Motor neuron (in vitro differentiated cells): ENCODE results near the gene COL15A1. TPM values are rescaled to one million over a fixed set of nuclear protein-coding genes. Genes with fewer than 3 reads are reported as not detected.

Experiments
- ATAC-seq, 8 experiments: fragments of 200-7000 bp; cut with Tn5 transposase; replicated peaks in 6 of 8; 2 replicates each; pipeline ENCODE4 v1.8.0; 2021; ENCODE audit warnings: mild to moderate bottlenecking in 8 of 8, moderate library complexity in 8 of 8
- H3K27ac ChIP-seq, 2 donors: fragments of 250-450 bp; sonication (Bioruptor Pico); 2 replicates each; pipeline ENCODE4 v1.9.0; 2021; ENCODE audit warnings: antibody characterized with exemption in 2 of 2, mild to moderate bottlenecking in 2 of 2, moderate library complexity in 1 of 2
- H3K4me1 ChIP-seq, 2 donors: fragments of 250-450 bp; sonication (Bioruptor Pico); replicated peaks in 1 of 2; 2 replicates each; pipeline ENCODE4 v1.6.1; 2021; ENCODE audit warnings: antibody characterized with exemption in 2 of 2, mild to moderate bottlenecking in 2 of 2, moderate library complexity in 1 of 2
- H3K4me3 ChIP-seq, 5 donors: fragments of 250-450 bp; sonication (Bioruptor Pico); 2 replicates each; pipeline ENCODE4 v1.9.0; 2021; ENCODE audit warnings: antibody characterized with exemption in 5 of 5, mild to moderate bottlenecking in 5 of 5, moderate library complexity in 4 of 5
- in situ Hi-C, 9 experiments: fragments of 400-800 bp; cut with MboI; loops; one replicate each; pipeline ENCODE4 v1.15.0; 2021; ENCODE audit warnings: low sequenced_read_pairs in 9 of 9, low pct_unique_long_range_greater_than_20kb in 2 of 9; ENCODE audit not compliant: unreplicated experiment in 9 of 9
- total RNA-seq, 8 experiments: library from RNA; unstranded; fragments of 300-600 nt; gene quantifications; 2 replicates each; pipeline versions ENCODE4 v1.2.3 to v1.2.4, GENCODE V29; 2022

Gene COL15A1
- total RNA-seq, 8 experiments from 2014 or later = 0.05 to 46.3 (median 0.35) TPM; not detected in 1

- Histone ChIP-seq H3K4me1 (peaks cover 3 to 4% of the 10 kb centered on the region in 2 donors), H3K4me3 (no peak overlapping the region), H3K27ac (no peak overlapping the region)
- ATAC-seq = no peak
- in situ Hi-C loops = loop anchor here in 1 of 9 experiments (25.0 kb wide), 1 partner anchor 283 kb away; no protein-coding TSS in a partner anchor
These were observed 176.4 kb downstream of the COL15A1 start for GRCh38 chr9:99119976-99120655.

Other genes starting within 250 kb of the COL15A1 start
- gene GABBR2, start 235.0 kb upstream of the COL15A1 start, total RNA-seq = 10 to 100 TPM in 1 of 8 experiments, 1 to 10 TPM in 4, under 1 TPM in 3; 0.07 to 26.0 (median 3.9) TPM
- 10 to 100 TPM in 3 of 8 experiments, 1 to 10 TPM in 5; 2.8 to 28.4 (median 6.8) TPM for gene ANKS6, start 147.4 kb upstream of the COL15A1 start, total RNA-seq
- gene GALNT12, start 136.2 kb upstream of the COL15A1 start, total RNA-seq = 100 to 1,000 TPM in 1 of 8 experiments, 10 to 100 TPM in 1, 1 to 10 TPM in 5, under 1 TPM in 1; 0.96 to 397 (median 2.4) TPM
- 10 to 100 TPM; 15.7 to 71.7 (median 33.8) TPM for gene TGFBR1, start 161.2 kb downstream of the COL15A1 start, total RNA-seq